ENCODE data around the gene TFR2.

Gene TFR2

DNA sequence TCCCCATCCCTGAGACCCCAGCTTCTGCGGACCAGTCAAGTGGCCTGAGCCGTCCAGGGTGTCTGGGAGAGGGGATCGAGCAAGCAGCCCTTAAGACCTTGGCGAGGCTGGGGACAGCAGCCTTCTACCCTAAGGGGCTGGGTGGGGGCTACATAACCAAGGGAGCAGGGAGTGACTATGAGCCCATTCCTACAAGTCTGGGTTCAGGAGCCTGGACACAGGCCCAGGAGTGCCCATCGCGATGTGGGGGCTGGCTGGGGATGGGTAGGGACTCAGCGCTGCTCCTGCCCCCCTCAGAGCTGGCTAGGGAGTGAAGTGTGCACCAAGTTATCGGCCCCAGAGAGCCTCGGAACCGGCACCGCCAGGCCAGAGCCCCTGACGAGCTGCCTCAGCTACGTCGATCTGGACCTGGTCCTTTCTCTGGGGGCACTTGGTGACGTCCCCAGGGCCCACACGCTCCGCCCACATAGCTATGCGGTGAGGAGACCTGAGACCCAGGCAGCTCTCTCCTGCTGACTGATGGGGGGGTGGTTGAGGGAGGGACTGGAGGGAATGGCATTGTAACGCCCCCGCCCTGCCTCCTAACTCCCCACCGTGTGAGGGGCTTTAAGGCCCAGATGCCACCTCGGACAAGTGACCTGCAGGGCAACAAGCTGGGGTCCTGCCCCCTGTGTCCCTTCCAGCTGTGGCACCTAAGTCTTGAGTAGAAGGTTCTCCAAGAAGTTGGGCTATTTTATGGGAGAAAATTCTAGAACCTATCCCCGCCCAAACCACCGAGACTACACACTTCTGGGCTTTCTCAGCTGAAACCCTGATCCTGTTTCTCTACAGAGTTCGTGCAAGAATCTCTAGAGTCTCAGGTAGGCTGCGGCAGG lies 70.2 kb downstream of the TFR2 start:
- no peak for DNase-seq

Measured in NCI-H1436 treated with DMSO at 0.1 percent for 48 hours (cell line).